K562 (cell line): ENCODE measurements around the gene LRRC8A. TPM values are rescaled to one million over a fixed set of nuclear protein-coding genes. Genes with fewer than 3 reads are reported as not detected.

Experiments
- ARID3A ChIP-seq: IDR thresholded peaks from 2 replicates; pipeline ENCODE4 v1.6.1; 2012; ENCODE audit warnings: low read depth, low read length, improper control_type of control experiment, borderline replicate concordance
- EP400 ChIP-seq: fragments of 450-650 bp; IDR thresholded peaks from 2 replicates; pipeline ENCODE4 v1.6.1; 2017; ENCODE audit warnings: antibody characterized with exemption, mild to moderate bottlenecking, moderate library complexity
- GABPB2 ChIP-seq: fragments of 250-450 bp; sonication (Bioruptor Pico); conservative IDR thresholded peaks from 2 replicates; pipeline ENCODE4 v1.5.1; 2021; ENCODE audit warnings: mild to moderate bottlenecking
- HNRNPK ChIP-seq: fragments of 200-400 bp; formaldehyde crosslinking; IDR thresholded peaks from one replicate; pipeline ENCODE4 v1.6.1; 2018; ENCODE audit warnings: mild to moderate bottlenecking, low read depth, low read length; ENCODE audit not compliant: poor library complexity, severe bottlenecking
- KAT7 ChIP-seq: sonication (generic); formaldehyde crosslinking; IDR thresholded peaks from 2 replicates; pipeline ENCODE4 v1.8.0; 2022; ENCODE audit warnings: missing genetic modification reagents, mild to moderate bottlenecking, borderline replicate concordance
- KDM4B ChIP-seq, 2 experiments: fragments of 450-650 bp in 1 of 2; sonication (generic) in 1 of 2; IDR thresholded peaks; 2 replicates each; pipeline ENCODE4 v1.6.1; 2016 to 2017; ENCODE audit warnings: borderline replicate concordance in 2 of 2, antibody characterized with exemption in 1 of 2, low read depth in 1 of 2, mild to moderate bottlenecking in 1 of 2
- KLF16 ChIP-seq: IDR thresholded peaks from 2 replicates; pipeline ENCODE4 v1.6.1; 2016; ENCODE audit warnings: antibody characterized with exemption
- PTTG1 ChIP-seq: fragments of 450-650 bp; IDR thresholded peaks from 2 replicates; pipeline ENCODE4 v1.6.1; 2016; ENCODE audit warnings: low read depth, mild to moderate bottlenecking, missing genetic modification characterization, missing compliant biosample characterization
- RBFOX2 ChIP-seq: fragments of 200-400 bp; formaldehyde crosslinking; IDR thresholded peaks from 2 replicates; pipeline ENCODE4 v1.6.1; 2017; ENCODE audit warnings: low read depth, mild to moderate bottlenecking, low read length, moderate library complexity
- SMAD2 ChIP-seq: fragments of 150-350 bp; IDR thresholded peaks from 2 replicates; pipeline ENCODE4 v1.6.1; 2014; ENCODE audit warnings: low read depth, mild to moderate bottlenecking, low read length
- SRSF7 ChIP-seq: fragments of 200-400 bp; formaldehyde crosslinking; optimal IDR thresholded peaks from 2 replicates; pipeline ENCODE3; 2017; ENCODE audit warnings: mild to moderate bottlenecking, low read depth, low read length
- ZFX ChIP-seq: sonication (generic); formaldehyde crosslinking; IDR thresholded peaks from 2 replicates; pipeline ENCODE4 v1.8.0; 2022; ENCODE audit warnings: mild to moderate bottlenecking, missing genetic modification reagents, moderate library complexity
- ZNF12 ChIP-seq: sonication (generic); formaldehyde crosslinking; IDR thresholded peaks from 2 replicates; pipeline ENCODE4 v1.4.0; 2020; ENCODE audit warnings: mild to moderate bottlenecking, missing genetic modification reagents
- polyA plus RNA-seq, 8 experiments: library from polyadenylated mRNA; depleted of rRNA in 4 of 8; stranded (reverse) in 5 of 8; unstranded in 3 of 8; fragments of >200 nt; fragmentation: Nextera tagmentation in 2 of 8; fragmentation: Illumina TruSeq in 1 of 8; extraction: Ambion mirVana in 2 of 8; extraction: Trizol in 1 of 8; gene quantifications; 2 replicates each; pipeline versions ENCODE4 v1.2.1 to v1.2.3, GENCODE V29; 2011 to 2014; ENCODE audit warnings: inconsistent platforms in 1 of 8, missing spikeins in 1 of 8
- total RNA-seq, 7 experiments: library from RNA; depleted of rRNA in 6 of 7; stranded (reverse); fragments of >200 nt in 6 of 7; fragmentation: Illumina TruSeq in 2 of 7; extraction: Trizol in 2 of 7; gene quantifications; 2 replicates each; pipeline versions ENCODE4 v1.2.1 to v1.2.3, GENCODE V29; 2011 to 2021; ENCODE audit warnings: low replicate concordance in 1 of 7
- TF ChIP-seq, protein P1 (sequence below): fragments of 450-650 bp; IDR thresholded peaks from 2 replicates; pipeline ENCODE4 v1.6.1; 2016; ENCODE audit warnings: mild to moderate bottlenecking, moderate library complexity

The LRRC8A gene
- total and polyA plus RNA-seq, 9 of the 15 experiments (the other 6 are each of a cell fraction or from before 2014, with no cell fraction given): 2.9 to 24.7 (median 8.9) TPM

GRCh38 chr9:128947527-128948301, 65.8 kb downstream of the LRRC8A start, which contains the start of the genes DOLK and NUP188 (continued):
- TF ChIP-seq ARID3A (no peak), KLF16 (no peak), PTTG1 (tag) (no peak), RBFOX2 (peak; percentile 99), KDM4B (IDR thresholded peaks at IDR 0.05; ENCODE audit: borderline replicate concordance in 2 of 2, low read depth in 1 of 2) (0 out of 4 replicates have a peak, but pooled peaks of 1 of the 2 experiments have one; percentile 51), HNRNPK (no peak), GABPB2 (CRISPR knock-in tag) (no peak), ZNF12 (CRISPR knock-in tag) (no peak; the same call in 1 of the 2 replicates), SRSF7 (no peak), EP400 (peak; percentile 81), ZFX (CRISPR knock-in tag) (peak; percentile 38; the same call in 1 of the 2 replicates), SMAD2 (no peak), KAT7 (CRISPR knock-in tag) (no peak)
- TF ChIP-seq, protein P1, sequence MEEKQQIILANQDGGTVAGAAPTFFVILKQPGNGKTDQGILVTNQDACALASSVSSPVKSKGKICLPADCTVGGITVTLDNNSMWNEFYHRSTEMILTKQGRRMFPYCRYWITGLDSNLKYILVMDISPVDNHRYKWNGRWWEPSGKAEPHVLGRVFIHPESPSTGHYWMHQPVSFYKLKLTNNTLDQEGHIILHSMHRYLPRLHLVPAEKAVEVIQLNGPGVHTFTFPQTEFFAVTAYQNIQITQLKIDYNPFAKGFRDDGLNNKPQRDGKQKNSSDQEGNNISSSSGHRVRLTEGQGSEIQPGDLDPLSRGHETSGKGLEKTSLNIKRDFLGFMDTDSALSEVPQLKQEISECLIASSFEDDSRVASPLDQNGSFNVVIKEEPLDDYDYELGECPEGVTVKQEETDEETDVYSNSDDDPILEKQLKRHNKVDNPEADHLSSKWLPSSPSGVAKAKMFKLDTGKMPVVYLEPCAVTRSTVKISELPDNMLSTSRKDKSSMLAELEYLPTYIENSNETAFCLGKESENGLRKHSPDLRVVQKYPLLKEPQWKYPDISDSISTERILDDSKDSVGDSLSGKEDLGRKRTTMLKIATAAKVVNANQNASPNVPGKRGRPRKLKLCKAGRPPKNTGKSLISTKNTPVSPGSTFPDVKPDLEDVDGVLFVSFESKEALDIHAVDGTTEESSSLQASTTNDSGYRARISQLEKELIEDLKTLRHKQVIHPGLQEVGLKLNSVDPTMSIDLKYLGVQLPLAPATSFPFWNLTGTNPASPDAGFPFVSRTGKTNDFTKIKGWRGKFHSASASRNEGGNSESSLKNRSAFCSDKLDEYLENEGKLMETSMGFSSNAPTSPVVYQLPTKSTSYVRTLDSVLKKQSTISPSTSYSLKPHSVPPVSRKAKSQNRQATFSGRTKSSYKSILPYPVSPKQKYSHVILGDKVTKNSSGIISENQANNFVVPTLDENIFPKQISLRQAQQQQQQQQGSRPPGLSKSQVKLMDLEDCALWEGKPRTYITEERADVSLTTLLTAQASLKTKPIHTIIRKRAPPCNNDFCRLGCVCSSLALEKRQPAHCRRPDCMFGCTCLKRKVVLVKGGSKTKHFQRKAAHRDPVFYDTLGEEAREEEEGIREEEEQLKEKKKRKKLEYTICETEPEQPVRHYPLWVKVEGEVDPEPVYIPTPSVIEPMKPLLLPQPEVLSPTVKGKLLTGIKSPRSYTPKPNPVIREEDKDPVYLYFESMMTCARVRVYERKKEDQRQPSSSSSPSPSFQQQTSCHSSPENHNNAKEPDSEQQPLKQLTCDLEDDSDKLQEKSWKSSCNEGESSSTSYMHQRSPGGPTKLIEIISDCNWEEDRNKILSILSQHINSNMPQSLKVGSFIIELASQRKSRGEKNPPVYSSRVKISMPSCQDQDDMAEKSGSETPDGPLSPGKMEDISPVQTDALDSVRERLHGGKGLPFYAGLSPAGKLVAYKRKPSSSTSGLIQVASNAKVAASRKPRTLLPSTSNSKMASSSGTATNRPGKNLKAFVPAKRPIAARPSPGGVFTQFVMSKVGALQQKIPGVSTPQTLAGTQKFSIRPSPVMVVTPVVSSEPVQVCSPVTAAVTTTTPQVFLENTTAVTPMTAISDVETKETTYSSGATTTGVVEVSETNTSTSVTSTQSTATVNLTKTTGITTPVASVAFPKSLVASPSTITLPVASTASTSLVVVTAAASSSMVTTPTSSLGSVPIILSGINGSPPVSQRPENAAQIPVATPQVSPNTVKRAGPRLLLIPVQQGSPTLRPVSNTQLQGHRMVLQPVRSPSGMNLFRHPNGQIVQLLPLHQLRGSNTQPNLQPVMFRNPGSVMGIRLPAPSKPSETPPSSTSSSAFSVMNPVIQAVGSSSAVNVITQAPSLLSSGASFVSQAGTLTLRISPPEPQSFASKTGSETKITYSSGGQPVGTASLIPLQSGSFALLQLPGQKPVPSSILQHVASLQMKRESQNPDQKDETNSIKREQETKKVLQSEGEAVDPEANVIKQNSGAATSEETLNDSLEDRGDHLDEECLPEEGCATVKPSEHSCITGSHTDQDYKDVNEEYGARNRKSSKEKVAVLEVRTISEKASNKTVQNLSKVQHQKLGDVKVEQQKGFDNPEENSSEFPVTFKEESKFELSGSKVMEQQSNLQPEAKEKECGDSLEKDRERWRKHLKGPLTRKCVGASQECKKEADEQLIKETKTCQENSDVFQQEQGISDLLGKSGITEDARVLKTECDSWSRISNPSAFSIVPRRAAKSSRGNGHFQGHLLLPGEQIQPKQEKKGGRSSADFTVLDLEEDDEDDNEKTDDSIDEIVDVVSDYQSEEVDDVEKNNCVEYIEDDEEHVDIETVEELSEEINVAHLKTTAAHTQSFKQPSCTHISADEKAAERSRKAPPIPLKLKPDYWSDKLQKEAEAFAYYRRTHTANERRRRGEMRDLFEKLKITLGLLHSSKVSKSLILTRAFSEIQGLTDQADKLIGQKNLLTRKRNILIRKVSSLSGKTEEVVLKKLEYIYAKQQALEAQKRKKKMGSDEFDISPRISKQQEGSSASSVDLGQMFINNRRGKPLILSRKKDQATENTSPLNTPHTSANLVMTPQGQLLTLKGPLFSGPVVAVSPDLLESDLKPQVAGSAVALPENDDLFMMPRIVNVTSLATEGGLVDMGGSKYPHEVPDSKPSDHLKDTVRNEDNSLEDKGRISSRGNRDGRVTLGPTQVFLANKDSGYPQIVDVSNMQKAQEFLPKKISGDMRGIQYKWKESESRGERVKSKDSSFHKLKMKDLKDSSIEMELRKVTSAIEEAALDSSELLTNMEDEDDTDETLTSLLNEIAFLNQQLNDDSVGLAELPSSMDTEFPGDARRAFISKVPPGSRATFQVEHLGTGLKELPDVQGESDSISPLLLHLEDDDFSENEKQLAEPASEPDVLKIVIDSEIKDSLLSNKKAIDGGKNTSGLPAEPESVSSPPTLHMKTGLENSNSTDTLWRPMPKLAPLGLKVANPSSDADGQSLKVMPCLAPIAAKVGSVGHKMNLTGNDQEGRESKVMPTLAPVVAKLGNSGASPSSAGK: no peak
